PC-9 (cell line): ENCODE results near the gene BCAR1.

Experiments
- CTCF ChIP-seq: fragments of 200-600 bp; sonication (generic); conservative IDR thresholded peaks from 2 replicates; pipeline ENCODE4 v1.6.1; 2017; ENCODE audit warnings: mixed run types, antibody characterized with exemption, mild to moderate bottlenecking, moderate library complexity
- EZH2 ChIP-seq: fragments of 200-600 bp; sonication (generic); IDR thresholded peaks from 2 replicates; pipeline ENCODE4 v1.8.0; 2017; ENCODE audit warnings: antibody characterized with exemption, low read depth

GRCh38 chr16:75181630-75182029 is 69.8 kb downstream of the BCAR1 start:
- TF ChIP-seq CTCF (no peak), EZH2 (no peak)
